ENCODE results near the gene NLRP6.

DNA sequence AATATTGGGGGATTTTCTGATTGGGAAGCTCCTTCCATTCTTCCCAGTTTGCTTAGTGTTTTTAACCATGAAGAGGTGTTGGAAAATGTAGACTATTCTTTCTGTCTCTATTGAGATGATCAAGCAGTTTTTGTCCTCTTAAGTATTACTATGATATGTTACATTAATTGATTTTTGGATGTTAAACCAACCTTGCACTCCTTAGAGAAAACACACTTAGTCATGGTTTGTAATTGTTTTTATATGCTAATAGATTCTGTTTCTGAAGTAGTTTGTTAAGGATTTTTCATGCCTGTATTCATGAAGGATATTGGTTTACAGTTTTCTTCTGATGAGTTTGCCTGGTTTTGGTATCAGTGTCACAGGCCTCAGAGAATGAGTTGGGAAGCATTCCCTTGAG lies 2.0 kb upstream of the NLRP6 start:
- TF ChIP-seq POLR2A (IDR thresholded peaks at IDR 0.05; ENCODE audit: low read depth, low read length), result no peak
- TF ChIP-seq TAF1 (IDR thresholded peaks at IDR 0.05; ENCODE audit: borderline replicate concordance, low read depth, low read length), result no peak

Measured in GM12892 (cell line).